Measurements from ENCODE around the gene G6PC1. TPM values are rescaled to one million over a fixed set of nuclear protein-coding genes. Genes with fewer than 3 reads are reported as not detected.
A peak's percentile ranks its signal among the peaks of the same experiment; 100 is the strongest.

The G6PC1 gene
- total and polyA plus RNA-seq, 2 of the 13 experiments (the other 11 are each of a cell fraction or from before 2014, with no cell fraction given) = 1.7 to 37.9 TPM

DNA sequence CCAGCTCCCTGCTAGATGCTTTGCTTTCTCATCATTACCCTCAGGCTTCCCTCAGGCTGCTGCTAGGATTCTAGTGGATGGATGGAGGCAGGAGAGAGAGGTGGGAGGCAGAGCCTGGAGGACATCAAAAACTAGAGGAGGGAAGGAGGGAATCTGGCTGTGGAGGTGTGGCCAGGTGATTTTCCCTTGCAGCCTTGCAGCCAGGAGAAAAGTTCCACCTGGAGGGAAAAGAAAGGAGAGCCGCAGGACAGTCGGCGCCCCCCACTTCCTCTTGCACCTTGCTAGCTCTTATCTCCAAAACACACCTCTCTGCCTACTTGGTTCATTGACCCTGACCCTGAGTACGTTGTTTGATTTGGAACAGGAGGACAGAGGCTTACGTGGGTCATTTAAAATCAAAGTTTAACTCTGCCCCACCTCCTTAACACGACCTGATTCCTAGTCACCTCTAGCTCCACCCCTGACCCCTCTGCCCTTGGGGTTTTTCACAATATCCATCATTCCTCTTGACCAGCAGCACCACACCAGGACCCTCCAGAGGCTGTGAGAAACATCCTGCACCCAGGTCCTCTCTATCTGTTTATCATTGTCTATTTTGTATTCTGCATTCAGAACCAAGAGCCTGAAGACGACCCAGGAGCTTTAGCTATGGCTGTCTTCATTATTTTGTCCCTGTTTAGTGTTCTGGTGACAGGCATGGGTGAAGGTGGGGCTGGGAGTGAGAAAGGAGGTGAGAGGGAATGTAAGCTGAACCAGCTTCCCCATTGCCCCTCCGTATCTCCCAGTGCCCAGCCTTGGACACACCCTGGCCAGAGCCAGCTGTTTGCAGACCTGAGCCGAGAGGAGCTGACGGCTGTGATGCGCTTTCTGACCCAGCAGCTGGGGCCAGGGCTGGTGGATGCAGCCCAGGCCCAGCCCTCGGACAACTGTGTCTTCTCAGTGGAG lies 33.7 kb upstream of the G6PC1 start (continued):
- 0 out of 2 replicates have a peak, but pooled peaks have one; percentile 25 for TF ChIP-seq SSRP1 (CRISPR knock-in tag; IDR thresholded peaks at IDR 0.05)
- TF ChIP-seq DPF2 (CRISPR knock-in tag; IDR thresholded peaks at IDR 0.05; ENCODE audit: borderline replicate concordance, low read depth) = peak; percentile 86
- TF ChIP-seq, protein P1, sequence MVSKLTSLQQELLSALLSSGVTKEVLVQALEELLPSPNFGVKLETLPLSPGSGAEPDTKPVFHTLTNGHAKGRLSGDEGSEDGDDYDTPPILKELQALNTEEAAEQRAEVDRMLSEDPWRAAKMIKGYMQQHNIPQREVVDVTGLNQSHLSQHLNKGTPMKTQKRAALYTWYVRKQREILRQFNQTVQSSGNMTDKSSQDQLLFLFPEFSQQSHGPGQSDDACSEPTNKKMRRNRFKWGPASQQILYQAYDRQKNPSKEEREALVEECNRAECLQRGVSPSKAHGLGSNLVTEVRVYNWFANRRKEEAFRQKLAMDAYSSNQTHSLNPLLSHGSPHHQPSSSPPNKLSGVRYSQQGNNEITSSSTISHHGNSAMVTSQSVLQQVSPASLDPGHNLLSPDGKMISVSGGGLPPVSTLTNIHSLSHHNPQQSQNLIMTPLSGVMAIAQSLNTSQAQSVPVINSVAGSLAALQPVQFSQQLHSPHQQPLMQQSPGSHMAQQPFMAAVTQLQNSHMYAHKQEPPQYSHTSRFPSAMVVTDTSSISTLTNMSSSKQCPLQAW (CRISPR knock-in tag; IDR thresholded peaks at IDR 0.05) = peak; percentile 84
- TF ChIP-seq ZNF350 (CRISPR knock-in tag; IDR thresholded peaks at IDR 0.05; ENCODE audit: borderline replicate concordance, low read depth) = peak; percentile 40; the same call in 1 of the 2 replicates
- TF ChIP-seq, protein P2, sequence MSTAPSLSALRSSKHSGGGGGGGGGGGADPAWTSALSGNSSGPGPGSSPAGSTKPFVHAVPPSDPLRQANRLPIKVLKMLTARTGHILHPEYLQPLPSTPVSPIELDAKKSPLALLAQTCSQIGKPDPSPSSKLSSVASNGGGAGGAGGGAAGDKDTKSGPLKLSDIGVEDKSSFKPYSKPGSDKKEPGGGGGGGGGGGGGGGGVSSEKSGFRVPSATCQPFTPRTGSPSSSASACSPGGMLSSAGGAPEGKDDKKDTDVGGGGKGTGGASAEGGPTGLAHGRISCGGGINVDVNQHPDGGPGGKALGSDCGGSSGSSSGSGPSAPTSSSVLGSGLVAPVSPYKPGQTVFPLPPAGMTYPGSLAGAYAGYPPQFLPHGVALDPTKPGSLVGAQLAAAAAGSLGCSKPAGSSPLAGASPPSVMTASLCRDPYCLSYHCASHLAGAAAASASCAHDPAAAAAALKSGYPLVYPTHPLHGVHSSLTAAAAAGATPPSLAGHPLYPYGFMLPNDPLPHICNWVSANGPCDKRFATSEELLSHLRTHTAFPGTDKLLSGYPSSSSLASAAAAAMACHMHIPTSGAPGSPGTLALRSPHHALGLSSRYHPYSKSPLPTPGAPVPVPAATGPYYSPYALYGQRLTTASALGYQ (CRISPR knock-in tag; IDR thresholded peaks at IDR 0.05) = peak; percentile 78
- peak in 1 of 2 experiments; percentile 18; a peak in 1 of 4 replicates for TF ChIP-seq POLR2A (IDR thresholded peaks at IDR 0.05; ENCODE audit: insufficient read depth in 1 of 2, low read depth in 2 of 2, low read length in 2 of 2)
- peak; percentile 96 for TF ChIP-seq SP5 (CRISPR knock-in tag; IDR thresholded peaks at IDR 0.05; ENCODE audit: borderline replicate concordance, low read depth)
- TF ChIP-seq MEF2D (CRISPR knock-in tag; IDR thresholded peaks at IDR 0.05) = peak; percentile 38
- TF ChIP-seq ZNF616 (CRISPR knock-in tag; IDR thresholded peaks at IDR 0.05; ENCODE audit: low read depth) = no peak
- TF ChIP-seq, protein P3, sequence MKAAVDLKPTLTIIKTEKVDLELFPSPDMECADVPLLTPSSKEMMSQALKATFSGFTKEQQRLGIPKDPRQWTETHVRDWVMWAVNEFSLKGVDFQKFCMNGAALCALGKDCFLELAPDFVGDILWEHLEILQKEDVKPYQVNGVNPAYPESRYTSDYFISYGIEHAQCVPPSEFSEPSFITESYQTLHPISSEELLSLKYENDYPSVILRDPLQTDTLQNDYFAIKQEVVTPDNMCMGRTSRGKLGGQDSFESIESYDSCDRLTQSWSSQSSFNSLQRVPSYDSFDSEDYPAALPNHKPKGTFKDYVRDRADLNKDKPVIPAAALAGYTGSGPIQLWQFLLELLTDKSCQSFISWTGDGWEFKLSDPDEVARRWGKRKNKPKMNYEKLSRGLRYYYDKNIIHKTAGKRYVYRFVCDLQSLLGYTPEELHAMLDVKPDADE (CRISPR knock-in tag; IDR thresholded peaks at IDR 0.05) = no peak
- TF ChIP-seq, protein P4, sequence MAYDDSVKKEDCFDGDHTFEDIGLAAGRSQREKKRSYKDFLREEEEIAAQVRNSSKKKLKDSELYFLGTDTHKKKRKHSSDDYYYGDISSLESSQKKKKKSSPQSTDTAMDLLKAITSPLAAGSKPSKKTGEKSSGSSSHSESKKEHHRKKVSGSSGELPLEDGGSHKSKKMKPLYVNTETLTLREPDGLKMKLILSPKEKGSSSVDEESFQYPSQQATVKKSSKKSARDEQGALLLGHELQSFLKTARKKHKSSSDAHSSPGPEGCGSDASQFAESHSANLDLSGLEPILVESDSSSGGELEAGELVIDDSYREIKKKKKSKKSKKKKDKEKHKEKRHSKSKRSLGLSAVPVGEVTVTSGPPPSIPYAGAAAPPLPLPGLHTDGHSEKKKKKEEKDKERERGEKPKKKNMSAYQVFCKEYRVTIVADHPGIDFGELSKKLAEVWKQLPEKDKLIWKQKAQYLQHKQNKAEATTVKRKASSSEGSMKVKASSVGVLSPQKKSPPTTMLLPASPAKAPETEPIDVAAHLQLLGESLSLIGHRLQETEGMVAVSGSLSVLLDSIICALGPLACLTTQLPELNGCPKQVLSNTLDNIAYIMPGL (CRISPR knock-in tag; IDR thresholded peaks at IDR 0.05; ENCODE audit: borderline replicate concordance in 1 of 2, low read depth in 1 of 2) = peak; percentile 30 to 36; a peak in 2 of 4 replicates
- TF ChIP-seq, protein P5, sequence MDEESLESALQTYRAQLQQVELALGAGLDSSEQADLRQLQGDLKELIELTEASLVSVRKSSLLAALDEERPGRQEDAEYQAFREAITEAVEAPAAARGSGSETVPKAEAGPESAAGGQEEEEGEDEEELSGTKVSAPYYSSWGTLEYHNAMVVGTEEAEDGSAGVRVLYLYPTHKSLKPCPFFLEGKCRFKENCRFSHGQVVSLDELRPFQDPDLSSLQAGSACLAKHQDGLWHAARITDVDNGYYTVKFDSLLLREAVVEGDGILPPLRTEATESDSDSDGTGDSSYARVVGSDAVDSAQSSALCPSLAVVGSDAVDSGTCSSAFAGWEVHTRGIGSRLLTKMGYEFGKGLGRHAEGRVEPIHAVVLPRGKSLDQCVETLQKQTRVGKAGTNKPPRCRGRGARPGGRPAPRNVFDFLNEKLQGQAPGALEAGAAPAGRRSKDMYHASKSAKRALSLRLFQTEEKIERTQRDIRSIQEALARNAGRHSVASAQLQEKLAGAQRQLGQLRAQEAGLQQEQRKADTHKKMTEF (CRISPR knock-in tag; IDR thresholded peaks at IDR 0.05) = peak; percentile 62; the same call in 1 of the 2 replicates
- TF ChIP-seq, protein P6, sequence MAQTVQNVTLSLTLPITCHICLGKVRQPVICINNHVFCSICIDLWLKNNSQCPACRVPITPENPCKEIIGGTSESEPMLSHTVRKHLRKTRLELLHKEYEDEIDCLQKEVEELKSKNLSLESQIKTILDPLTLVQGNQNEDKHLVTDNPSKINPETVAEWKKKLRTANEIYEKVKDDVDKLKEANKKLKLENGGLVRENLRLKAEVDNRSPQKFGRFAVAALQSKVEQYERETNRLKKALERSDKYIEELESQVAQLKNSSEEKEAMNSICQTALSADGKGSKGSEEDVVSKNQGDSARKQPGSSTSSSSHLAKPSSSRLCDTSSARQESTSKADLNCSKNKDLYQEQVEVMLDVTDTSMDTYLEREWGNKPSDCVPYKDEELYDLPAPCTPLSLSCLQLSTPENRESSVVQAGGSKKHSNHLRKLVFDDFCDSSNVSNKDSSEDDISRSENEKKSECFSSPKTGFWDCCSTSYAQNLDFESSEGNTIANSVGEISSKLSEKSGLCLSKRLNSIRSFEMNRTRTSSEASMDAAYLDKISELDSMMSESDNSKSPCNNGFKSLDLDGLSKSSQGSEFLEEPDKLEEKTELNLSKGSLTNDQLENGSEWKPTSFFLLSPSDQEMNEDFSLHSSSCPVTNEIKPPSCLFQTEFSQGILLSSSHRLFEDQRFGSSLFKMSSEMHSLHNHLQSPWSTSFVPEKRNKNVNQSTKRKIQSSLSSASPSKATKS (CRISPR knock-in tag; IDR thresholded peaks at IDR 0.05) = 0 out of 2 replicates have a peak, but pooled peaks have one; percentile 54
- TF ChIP-seq SIX4 (CRISPR knock-in tag; IDR thresholded peaks at IDR 0.05) = peak; percentile 63; the same call in 1 of the 2 replicates
- peak; percentile 42; the same call in 1 of the 2 replicates for TF ChIP-seq HOXA5 (CRISPR knock-in tag; IDR thresholded peaks at IDR 0.05)
- no peak; the same call in 1 of the 2 replicates for TF ChIP-seq ZSCAN31 (CRISPR knock-in tag; IDR thresholded peaks at IDR 0.05; ENCODE audit: low read depth)
- TF ChIP-seq ISL2 (CRISPR knock-in tag; IDR thresholded peaks at IDR 0.05) = peak; percentile 80

All from HepG2 (cell line).